HEK293T (cell line): ENCODE data around the gene R3HDM1.

Experiments used
- BHLHE40 ChIP-seq: fragments of 450-650 bp; IDR thresholded peaks from 2 replicates; pipeline ENCODE4 v1.6.1; 2016; ENCODE audit warnings: mild to moderate bottlenecking, moderate library complexity, borderline replicate concordance
- FOXA1 ChIP-seq: fragments of 450-650 bp; IDR thresholded peaks from 2 replicates; pipeline ENCODE4 v1.6.1; 2016; ENCODE audit warnings: mild to moderate bottlenecking
- FOXK2 ChIP-seq: fragments of 450-650 bp; IDR thresholded peaks from 2 replicates; pipeline ENCODE4 v1.6.1; 2016; ENCODE audit warnings: mild to moderate bottlenecking
- LEF1 ChIP-seq: fragments of 450-650 bp; IDR thresholded peaks from 2 replicates; pipeline ENCODE4 v1.6.1; 2017; ENCODE audit warnings: mild to moderate bottlenecking, borderline replicate concordance
- SUZ12 ChIP-seq: fragments of 450-650 bp; IDR thresholded peaks from 2 replicates; pipeline ENCODE4 v1.6.1; 2016; ENCODE audit warnings: mild to moderate bottlenecking
- TARDBP ChIP-seq: fragments of 450-650 bp; IDR thresholded peaks from 2 replicates; pipeline ENCODE4 v1.6.1; 2016

DNA sequence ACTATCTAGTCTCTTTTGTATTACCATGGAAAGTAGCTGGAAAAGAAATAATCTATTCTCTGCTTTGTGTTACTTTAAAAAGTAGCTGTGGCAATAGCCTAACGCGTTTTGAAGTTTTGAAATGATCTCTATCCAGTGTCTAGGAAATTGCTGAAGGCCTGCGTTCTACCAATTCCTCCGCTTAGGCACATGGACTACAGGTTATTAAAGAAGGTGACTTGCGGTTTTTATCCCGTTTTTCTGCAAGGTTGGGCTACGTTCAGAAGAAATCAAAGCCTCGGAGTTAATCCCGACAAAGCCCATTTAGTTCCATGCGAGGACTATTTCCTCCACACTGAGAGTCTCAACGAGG lies 209.7 kb downstream of the R3HDM1 start:
- TF ChIP-seq SUZ12, result no peak
- no peak for TF ChIP-seq TARDBP
- TF ChIP-seq LEF1, result no peak
- TF ChIP-seq BHLHE40, result no peak
- no peak for TF ChIP-seq FOXA1
- no peak for TF ChIP-seq FOXK2
